ENCODE data around the gene LAMC1.

LAMC1 gene

DNA sequence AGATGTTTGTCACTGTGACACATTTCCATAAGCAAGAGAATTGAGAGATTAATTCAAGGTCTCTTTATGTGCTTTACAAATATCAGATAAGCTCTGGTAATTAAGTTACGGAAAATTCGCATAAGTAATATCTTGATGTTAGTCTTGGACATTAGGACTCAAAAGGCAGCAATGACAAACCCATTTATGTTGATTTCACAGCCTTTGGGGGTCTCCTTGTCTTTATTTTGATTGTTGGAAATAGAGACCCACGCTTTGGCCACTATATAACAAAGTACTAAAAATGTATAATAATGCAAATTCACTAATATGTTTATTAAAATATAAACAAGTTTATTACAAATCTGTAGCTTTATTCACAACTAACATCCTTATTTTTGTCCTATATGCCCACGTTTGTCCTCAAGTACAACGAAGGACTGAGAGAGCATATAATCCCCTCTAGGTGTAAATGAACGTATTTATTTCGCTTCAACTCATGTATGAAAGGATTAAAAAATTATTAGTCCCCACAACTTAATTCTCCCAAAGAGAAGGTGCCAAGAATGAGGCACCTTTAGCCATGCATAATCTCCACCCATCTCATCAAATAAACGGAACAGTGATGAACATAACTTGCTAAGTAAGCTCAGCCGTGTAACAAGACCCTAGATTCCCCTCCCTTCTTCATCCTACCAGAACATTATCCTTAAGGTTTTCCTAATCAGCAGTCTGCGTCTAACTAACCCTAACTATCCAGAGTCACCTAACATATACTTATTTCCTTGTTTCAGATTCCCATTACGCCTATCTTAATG, 1.6 kb upstream of the LAMC1 start:
- DNase-seq (ENCODE audit: low read depth in 2 of 2) = no peak

DNA sequence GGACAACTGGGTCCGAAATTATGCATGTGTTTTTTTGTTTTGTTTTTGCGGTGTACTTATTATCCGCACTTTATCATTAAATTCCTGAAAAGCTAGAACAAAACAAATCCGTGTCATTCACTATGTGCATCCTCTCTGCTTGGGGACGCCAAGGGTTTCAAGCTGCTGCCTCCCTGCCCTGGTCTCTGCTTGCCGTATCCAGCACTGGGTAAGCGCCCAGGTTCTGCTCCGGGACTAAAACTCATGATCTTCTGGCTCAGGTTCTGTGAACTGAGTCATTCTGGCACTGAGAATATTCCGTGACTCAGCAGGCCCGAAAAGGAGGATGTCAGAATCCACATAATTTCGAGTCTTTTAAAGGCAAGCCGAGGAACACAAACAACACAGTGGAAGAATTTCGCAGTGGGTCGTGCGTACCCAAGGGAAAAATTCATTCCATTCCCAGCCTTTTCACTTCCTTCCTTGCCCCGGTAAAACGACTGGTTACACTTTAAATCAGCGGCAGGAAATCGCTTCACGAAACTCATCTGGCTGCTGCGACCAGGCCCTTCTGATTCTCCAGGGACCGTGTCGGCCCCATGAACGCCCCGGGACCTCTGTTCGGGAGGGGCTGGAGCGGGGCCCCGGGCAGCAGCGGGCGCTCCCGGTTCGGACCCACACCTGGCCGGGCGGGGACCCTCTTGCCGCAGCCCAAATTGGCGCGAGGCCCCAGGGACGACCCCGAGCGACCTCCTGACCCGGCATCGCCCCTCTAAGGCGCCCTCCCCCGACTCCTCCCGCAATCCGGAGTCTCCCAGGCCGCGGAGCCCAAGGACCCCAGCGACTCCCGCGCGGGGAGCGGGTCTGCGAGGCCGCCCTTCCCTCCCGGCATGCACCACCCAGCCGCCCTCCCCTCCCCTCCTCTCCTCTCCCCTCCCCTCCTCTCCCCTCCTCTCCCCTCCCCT, 746 bp upstream of the LAMC1 start:
- DNase-seq (ENCODE audit: low read depth in 2 of 2) = peak; percentile 95 to 96

DNA sequence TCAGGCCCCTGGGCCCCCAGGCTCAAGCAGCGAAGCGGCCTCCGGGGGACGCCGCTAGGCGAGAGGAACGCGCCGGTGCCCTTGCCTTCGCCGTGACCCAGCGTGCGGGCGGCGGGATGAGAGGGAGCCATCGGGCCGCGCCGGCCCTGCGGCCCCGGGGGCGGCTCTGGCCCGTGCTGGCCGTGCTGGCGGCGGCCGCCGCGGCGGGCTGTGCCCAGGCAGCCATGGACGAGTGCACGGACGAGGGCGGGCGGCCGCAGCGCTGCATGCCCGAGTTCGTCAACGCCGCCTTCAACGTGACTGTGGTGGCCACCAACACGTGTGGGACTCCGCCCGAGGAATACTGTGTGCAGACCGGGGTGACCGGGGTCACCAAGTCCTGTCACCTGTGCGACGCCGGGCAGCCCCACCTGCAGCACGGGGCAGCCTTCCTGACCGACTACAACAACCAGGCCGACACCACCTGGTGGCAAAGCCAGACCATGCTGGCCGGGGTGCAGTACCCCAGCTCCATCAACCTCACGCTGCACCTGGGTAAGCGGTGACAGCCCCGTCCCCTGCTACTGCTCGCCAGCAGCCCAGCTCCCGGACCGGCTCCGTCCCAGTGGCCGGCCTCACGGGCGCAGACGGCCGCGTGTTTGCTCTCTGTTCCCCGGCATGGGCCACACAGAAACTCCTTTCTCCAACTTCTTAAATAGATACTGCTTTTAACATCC, 539 bp downstream of the LAMC1 start:
- no peak for DNase-seq (ENCODE audit: low read depth in 2 of 2)

DNA sequence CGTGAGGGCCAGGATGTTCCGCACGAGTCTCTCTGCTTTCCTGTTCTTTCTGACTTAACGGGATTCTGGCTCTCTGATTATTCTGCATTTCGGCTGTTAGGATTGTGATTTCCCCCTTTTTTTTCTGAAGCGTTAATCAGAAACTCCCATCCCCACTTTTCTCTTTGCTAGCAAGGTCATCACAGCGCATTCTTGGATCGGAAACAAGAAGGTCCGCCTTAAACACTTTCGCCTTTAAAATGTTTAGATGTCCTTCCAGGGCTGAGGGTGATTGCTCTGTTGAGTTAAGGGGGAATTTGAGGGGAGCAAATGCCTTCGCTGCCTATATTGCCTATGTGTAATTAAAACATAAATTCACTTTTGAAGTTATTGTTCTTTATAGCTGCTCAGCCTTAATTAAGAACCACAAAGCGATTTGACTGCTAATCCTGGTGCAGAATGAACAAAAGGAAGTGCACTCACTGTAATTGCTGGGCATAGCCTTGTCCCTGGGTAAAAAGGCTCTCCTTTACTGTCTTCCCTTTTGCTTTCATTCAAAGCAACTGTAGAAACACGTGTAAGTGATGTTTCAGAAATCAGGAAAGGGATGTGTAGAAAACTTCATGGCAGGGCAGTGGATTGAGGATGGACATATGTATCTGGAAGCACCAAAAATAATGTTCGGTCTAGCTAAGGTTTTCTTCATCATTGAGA, 1.2 kb downstream of the LAMC1 start:
- no peak for DNase-seq (ENCODE audit: low read depth in 2 of 2)

DNA sequence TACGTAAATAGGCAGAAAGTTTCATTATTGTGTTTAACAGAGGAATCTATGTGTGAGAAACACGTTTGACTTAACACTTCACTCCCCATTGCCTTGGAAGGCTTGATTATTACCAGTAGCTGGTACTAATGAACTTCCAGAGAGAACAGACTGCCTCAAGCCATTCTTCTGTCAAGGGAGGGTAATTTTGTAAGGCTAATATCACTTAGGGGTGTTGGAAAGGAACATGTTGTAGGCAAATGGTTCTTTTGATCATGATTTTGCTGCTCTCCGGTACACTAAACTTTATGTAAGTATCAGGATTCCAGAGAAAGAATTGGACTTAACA, 1.8 kb downstream of the LAMC1 start:
- no peak for DNase-seq (ENCODE audit: low read depth in 2 of 2)

DNA sequence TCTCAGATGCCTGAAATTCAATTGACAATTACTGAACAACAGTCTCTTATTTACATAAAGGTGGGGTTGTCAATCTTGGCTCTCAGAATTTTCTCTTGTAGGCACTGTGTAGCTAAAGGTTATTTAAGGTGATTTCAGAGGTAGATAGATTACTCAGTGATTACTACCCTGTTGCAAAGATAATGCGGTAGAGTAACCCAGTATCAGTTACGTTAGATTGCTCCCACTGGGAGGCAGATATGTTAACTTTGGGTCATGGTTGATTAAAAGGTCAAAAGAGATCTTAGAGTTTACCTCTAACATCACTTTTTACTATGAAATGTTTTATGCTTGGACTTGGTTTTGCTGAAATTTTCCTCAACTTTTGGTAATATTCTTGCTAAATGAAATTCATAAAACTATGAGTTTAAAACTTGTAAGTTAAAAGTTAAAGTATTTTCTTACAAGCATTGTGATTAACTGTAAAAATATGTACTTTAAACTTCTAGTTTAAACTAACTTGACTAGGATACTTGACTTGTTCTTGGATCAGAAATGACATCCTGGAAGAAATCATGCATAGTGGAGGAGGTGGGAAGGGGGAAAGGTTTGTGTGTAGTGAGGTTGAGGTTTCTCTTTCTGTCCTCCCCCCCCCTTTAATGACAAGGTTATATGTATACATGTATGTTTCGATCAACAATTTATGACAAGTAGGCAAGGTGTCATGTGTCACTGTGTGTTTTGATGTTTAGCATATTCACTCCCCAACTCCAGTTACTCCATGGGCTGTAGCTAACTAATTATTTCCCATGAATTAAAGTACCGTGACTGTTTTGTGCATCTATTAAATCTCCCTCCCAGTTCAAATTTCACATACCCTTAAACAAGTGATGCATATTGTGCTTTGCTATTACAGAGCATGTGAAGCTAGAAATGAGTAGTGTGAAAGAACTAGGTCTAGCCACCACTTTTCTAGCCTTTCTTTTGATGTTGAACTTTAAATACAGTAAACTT, 2.9 kb downstream of the LAMC1 start:
- no peak for DNase-seq (ENCODE audit: low read depth in 2 of 2)

DNA sequence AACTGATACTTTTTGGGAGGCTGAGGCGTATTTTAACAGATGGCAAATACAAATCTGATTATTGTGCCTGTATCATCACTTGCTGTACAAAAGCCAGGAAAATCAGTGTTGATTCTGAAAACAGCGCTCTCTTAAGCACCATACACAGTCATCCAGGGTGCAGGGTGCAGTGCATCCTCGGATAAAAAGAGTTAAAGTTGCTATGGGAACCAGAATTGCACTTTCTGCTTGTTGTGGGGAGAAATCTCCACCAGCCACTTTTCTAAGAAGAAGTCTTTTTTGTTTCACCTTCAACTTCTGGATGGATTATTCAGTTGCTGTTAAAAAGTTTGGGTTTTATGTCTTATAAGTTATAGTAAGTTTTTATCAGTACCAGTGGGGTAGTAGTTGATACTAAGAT, 3.8 kb downstream of the LAMC1 start:
- DNase-seq (ENCODE audit: low read depth in 2 of 2) = no peak

DNA sequence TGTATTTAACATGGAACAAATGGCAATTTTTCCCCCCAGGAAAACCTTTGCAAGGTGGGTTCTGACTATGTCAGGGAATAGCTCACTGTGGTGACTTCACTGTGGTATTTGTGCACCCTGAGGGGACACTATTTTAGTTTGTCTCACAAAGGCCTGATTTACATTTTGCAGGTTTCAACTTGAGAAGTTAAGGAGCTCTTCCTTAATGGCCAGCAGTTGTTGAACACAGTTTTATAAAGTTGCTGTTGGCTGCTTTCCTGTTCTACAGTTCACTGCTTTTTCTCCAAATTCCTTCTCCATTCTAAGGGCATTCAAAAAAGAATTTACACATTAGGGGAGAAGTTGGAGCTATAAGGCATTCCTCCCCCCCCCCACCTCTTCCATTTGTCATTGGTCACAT, 4.6 kb downstream of the LAMC1 start:
- DNase-seq (ENCODE audit: low read depth in 2 of 2) = no peak

DNA sequence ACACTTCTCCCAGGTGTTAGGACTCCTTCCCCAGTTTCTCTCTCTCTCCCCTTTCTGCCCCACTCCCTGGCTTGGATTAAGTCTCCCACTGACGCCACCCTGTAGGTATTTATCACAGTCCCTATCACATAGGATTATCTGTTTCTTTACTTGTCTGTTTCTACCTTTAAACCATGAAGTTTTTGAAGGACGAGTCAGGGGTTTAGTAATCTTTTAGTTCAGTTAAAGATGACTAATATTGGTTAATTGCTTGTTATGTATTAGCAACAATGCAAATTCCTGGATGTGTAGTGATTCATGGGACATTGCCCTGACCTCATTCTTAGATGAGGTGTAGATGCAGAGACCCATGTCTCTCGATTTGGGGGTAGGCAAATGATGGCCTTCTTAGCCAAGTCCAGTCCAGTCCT, 6.4 kb downstream of the LAMC1 start:
- DNase-seq (ENCODE audit: low read depth in 2 of 2) = peak; percentile 44 to 50

DNA sequence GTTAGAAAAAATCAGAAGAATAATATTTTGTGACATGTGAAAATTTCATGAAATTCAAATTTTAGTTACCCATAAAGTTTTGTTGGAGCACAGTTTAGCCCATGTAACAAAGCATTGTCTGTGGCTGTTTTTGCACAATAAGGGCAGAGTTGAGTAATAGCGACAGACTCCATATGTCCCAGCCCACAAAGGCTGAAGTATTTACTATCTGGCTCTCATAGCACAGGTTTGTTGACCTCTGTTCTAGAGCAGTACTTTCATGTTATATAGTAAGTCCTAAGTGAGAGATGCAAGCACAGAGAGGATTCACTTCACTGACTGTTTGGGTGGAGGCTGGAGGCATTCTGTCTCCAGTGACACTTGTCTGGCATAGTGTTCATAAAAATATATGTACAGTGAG, 6.8 kb downstream of the LAMC1 start:
- DNase-seq (ENCODE audit: low read depth in 2 of 2) = no peak

DNA sequence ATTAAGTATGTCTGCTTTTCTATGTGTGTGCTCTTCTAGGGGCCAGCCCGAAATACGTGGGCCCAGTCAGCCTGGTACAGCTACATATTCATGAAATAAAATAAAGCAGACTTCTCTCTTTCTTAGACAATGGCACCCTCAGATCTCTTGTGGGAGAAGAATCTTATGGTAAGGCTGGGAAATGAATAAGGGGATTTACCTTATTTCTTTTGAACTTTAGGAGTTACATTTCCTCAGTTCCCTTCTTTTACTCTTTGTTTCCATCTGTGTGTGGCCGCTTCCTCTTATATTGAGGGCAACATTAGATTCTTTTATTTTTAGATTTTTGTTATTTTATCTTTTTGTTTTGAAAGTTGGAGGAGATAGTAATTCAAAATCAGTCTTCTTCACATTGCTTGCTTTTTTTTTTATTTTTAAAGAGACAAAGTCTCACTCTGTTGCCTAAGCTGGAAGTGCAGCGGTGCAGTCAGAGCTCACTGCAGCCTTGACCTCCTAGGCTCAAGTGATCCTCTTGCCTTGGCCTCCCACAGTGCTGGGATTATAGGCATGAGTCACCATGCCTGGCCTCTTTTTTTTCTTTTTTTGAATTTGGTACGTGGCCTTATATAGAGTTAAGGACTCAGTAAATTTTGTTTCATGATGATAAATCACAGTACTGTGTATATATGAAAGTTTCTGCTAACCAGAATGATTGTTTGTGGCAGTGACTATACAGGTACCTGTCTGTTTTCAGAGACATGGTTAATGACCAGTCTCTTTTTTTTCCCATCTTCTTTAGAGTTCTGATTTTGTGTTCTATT, 9.1 kb downstream of the LAMC1 start:
- no peak for DNase-seq (ENCODE audit: low read depth in 2 of 2)

DNA sequence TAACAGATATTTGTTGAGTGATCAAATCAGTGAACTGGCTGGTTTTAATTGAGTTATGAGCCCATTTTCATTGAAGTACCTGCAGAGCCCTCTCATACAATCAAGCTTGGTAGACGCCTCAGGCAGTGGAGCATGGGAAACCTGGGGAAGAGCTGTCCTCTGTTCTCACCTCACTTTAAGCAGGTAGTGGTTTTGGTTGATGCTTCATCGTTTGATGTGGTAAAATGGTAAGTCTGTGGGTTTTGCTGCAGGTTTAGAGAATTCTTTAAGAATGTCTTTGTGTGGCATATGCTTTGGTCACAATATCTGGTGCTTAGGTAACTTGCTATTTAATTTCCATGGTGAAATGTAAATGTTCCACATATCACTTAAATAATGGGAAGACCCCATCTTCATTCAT, 10.0 kb downstream of the LAMC1 start:
- DNase-seq (ENCODE audit: low read depth in 2 of 2) = no peak

DNA sequence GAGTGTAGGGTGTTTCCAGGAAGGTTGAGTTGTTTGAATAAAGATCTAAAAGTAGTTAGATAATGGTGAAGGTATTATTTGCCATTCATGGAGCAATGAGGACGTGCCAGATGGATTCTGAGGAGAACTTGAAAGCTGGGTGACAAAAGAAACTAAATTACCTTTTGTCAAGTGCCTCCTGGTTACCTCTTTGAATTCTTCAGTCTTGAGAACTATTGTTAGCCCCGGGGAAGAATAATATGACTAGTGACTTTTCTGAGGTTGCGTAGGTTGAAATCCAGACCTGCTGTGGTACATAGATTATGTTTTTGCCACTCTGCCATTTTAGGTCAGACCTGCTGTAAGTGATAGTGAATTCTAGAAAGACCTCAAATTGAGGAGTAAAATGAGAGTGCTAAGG, 11.5 kb downstream of the LAMC1 start:
- DNase-seq (ENCODE audit: low read depth in 2 of 2) = no peak

DNA sequence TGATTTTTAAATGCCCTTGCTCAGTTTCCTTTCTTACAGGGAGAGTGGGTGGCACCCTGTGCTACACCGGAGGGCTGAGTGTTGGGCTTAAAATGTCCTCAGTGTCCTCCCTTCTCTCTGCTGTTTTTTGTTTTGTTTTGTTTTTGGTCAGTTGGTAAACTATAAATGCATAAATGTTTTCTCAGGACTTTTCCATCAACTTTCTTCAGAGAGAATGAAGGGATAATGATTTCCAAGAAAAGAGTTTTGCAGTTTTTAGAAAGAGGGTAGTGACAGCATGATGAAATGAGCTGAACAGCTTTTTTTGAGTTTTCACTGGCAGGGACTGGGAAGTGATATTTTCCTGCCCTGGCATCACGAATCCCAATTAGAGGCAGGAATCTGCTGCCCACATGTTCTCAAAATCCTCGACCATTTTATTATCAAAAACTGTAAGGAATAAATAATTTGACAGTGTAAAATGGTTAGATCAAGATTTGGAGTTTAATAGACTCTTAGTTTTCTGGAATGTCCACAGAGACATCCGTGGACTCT, 15.2 kb downstream of the LAMC1 start:
- DNase-seq (ENCODE audit: low read depth in 2 of 2) = no peak

DNA sequence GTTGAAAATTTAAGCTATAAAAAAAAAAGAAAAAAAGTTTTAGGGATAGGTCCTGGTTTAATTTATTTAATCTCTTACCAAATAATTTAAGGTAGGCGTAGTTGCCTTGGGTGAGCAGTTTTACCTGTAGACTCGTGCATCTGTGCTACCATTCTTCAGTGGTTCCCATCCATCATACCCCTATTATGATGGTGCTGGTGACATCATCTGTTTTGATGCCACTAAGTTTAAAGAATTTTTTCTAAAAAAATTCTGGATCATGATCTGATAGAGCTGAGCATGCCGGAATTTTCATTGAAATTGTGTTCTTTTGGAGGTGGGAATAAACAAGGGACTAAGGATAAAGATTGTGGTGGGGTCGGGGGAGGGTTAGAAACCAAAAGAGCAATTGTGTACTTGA, 15.7 kb downstream of the LAMC1 start:
- no peak for DNase-seq (ENCODE audit: low read depth in 2 of 2)

DNA sequence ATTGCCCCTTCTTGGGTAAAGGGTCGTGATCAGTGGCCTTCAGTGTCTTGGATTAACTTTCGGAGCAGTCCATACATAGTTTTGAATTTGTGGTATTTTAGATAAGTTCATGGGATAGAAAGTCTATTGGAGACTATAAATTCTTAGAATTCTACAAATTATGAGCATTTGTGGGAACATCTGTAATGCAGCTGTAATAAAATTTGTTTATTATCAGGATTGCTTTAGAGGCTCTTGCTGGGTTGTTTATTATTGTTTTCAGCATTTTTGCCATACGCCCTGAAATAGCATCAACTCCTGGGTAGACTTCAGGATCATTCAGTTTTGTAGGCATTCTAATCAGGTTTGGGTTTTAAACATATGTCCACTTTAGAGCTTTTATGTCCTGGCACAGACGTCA, 16.1 kb downstream of the LAMC1 start:
- no peak for DNase-seq (ENCODE audit: low read depth in 2 of 2)

DNA sequence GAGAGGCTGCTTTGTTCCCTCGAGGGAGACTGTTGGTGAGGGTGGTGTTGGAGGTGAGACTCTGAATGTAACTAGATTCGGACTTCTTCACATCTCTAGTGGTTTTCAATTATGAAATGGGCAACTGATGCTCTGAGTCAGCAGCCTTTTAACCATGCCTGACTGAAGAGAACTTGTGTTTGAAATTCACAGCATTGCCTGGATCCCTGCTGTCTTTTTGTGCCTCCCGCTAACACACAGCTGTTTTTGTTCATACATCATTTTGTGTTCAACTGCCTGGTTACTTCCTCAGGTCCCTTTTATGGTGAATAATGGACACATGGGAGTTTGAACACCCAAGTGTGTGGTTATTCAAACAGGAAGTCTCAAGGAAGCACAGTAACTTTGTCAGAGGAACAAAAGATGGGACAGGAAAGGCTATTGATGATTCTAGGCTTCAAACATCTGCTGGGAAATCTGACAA, 16.8 kb downstream of the LAMC1 start:
- peak; percentile 83 to 85 for DNase-seq (ENCODE audit: low read depth in 2 of 2)

DNA sequence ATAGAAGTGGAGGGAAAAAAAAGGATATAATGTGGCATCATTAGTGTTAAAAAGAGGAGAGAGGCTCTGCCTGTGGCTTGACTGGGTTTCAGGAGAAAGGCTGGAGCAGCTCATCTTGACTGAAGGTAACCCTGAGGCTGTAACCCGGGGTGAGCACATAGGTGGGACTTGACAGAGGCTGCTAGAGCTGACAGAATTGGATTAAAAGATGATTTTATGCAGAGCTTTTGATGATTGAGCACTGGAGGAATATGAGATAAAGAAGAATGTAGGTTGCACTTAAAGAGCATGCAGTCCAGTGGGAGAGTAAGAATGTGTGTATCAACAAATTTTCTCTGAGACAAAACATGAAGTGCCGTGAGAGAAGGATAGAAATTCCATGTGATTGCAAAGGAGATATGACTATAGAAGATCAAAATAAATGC, 17.3 kb downstream of the LAMC1 start:
- no peak for DNase-seq (ENCODE audit: low read depth in 2 of 2)

DNA sequence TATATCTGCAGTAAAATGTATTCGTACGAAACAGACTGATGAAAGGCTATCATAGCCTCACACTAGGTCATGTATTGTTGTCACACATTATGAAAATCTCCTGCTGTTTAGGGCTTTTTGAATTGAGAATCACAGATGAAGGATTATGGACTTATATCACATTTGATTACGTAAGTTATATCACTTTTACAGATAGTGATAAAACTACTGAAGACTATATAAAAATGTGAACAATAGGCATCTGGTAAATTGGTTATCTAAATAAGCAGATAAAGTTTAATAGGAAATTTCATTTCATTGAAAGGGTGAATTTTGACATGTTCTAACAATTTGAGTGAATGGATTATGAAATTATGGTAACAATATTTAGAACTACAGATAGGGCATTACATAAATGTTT, 20.0 kb downstream of the LAMC1 start:
- no peak for DNase-seq (ENCODE audit: low read depth in 2 of 2)
